ELR (cell line): ENCODE measurements around the gene EN2.

ENCODE experiments used
- DNase-seq: peaks from one replicate; pipeline ENCODE4 v3.0.0-alpha.2; 2015; ENCODE audit warnings: low read depth

EN2 gene

GRCh38 chr7:155450970-155451801 lies 6.7 kb upstream of the EN2 start:
- no peak for DNase-seq

GRCh38 chr7:155451840-155452239 lies 6.1 kb upstream of the EN2 start:
- no peak for DNase-seq

DNA sequence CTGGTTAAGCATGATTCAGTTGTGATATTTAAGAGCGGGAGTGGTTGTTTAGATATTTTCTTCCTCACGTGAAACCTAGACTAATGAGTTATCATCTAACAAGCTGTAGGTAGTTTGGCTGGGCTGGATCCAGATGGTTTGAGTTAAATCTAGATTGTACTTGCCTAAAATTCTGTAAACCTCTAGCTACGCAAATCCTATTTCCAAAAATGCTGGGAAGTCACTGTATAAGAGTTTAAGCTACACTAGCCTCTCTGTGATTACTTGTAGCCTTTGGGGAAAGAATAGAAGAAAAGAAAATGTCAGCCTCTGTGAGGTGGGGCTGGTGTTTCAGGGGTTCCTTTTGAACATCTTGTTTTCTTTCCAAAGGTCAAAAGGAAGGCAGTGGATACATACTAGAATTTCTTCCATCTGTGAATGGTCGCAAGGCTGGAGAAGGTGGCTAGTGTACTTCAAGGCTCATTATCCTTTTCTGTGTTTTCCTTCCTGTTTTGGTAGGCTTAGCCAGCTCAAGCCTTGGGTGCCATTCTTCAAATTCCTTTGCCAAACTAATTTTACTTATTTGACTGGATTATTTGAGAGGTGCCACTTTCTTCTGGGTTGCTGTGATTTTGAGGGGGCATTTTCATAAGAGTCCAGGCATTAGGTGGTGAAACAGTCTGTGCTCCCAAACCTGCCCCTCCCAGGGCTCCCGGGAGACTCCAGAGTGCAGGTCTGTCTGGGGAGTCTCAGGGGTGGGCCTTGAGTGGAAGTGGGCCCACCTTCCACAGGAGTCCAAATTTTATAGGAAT lies 5.2 kb upstream of the EN2 start:
- DNase-seq, result no peak

- DNase-seq, result no peak
These were observed 4.4 kb upstream of the EN2 start for GRCh38 chr7:155453296-155454182.

DNA sequence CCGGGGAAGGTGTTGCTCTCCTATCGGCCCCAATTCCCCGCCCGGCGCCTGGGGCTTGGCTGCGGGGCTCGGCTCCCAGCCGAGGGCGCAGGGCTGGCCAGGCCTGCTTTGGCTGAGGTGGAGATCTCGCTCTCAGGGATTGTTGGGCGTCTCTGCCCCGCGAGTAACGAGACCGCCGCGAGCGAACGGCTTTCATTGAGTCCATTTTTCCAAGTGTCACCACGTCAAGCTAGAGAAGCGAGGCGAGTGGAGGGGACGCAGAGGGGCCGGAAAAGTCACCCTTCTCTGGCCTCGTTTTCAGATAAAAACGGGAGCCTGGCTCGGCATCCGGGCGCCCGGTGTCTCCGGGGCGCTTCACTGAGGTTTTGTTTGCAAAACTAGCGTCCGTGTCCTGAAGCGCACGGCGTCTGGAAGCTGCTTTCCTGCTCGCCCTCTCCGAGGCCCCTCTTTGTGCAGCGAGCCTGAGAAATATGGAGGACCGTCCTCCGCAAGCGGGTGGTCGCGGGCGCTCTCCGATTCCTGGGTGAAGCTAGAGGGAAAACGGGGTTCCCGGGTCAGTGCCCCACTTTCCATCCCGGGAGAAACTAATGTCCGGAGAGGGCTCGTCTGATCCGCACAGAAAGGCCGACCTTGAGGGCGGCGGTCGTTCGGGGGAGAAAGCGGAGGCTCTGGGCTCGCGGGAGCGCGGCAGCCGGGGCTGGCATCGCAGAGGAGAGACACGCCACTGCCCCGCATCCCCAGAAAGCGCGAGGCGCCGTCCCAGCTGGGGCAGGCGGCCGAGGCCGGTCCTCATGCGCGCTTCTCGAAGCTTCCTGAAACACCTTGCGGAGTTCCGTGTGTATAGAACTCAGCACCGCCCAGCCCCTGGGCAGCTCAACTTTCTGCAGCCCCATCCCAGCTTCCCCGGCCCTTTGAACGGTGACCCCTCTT lies 3.5 kb upstream of the EN2 start:
- no peak for DNase-seq

- DNase-seq, result no peak
These were observed 2.7 kb upstream of the EN2 start for GRCh38 chr7:155455132-155455693.

- no peak for DNase-seq
These were observed 1.9 kb upstream of the EN2 start for GRCh38 chr7:155455776-155456737.

DNA sequence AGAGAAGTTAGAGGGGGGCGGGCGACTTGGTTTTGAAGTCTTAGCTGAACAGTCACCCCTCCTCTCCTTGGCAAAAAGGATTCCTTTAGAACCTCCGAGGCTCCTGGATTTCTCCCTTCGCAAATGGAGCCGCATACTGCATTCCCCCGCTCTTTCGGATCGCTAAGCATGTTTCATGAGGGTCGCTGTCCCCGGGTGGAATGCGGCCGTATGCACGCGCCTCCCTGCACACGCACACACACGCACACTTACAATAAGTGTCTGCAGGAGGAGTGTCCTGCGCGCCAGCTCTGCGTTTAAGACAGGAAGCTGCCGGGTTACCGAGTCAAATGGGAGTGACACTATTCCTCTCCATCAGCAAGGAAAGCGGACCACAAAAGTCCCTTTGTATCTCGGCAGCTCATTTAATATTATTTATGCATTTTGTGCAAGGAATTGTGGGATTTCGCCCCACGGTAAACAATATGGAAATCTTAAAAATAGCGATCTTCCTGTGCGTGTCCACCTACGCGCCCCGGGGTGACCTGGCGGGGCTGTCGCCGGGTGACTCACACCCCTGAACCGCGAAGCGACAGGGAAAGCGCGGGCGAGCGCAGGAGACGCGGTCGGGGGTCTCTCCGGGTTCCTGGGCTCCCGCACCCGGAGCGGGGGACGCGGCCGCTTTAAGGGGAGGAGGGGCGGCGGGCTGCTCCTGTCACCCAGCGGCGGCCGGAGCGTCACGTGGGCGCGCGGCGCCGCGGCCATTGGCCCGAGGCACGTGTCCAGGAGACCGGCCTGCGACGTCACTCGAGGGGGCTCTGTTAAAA lies 988 bp upstream of the EN2 start:
- no peak for DNase-seq

GRCh38 chr7:155457544-155458110 lies 302 bp upstream of the EN2 start:
- DNase-seq, result no peak

GRCh38 chr7:155458878-155459699 lies 1.2 kb downstream of the EN2 start:
- no peak for DNase-seq

GRCh38 chr7:155459700-155460461 lies 2.0 kb downstream of the EN2 start:
- no peak for DNase-seq

- DNase-seq, result no peak
These were observed 3.1 kb downstream of the EN2 start for GRCh38 chr7:155460926-155461613.

DNA sequence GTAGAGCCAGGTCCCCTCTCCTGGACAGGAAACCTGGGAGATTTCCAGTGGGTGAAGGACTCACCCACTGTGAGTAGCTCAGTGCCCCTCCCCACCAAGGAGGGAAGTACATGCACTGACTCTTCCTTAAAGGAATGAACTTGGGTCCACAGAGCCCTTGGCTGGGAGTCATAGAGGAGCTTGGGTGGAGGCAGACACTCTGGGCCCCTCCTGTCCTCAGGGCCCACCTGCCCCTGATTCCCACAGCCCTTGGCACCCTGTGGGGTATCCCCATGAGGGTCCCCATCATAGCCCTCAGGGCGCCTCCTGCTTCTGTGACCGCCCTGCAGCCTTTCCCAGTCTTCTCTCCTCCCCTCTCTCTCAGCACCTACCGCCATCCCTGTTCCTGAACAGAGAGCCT lies 3.7 kb downstream of the EN2 start:
- no peak for DNase-seq

DNA sequence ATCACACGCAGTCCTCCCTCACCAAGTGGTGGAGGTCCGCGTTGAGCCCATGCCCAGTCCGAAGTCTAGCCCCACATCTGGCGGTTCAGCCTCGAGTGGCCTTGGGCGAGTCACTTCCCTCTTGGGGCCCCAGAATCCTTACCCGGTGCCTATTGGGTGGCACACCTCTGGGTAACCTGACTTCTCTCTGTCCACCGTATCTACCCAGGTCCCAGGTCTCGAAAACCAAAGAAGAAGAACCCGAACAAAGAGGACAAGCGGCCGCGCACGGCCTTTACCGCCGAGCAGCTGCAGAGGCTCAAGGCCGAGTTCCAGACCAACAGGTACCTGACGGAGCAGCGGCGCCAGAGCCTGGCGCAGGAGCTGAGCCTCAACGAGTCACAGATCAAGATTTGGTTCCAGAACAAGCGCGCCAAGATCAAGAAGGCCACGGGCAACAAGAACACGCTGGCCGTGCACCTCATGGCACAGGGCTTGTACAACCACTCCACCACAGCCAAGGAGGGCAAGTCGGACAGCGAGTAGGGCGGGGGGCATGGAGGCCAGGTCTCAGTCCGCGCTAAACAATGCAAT lies 4.3 kb downstream of the EN2 start:
- no peak for DNase-seq

- no peak for DNase-seq
These were observed 5.3 kb downstream of the EN2 start for GRCh38 chr7:155463114-155463811.
